ENCODE measurements around the gene TSHZ3. TPM values are rescaled to one million over a fixed set of nuclear protein-coding genes. Genes with fewer than 3 reads are reported as not detected.

The TSHZ3 gene
- total and polyA plus RNA-seq, 2 of the 13 experiments (the other 11 are each of a cell fraction or from before 2014, with no cell fraction given): not detected

- no peaks in the 10 kb centered on the region for H3K79me2 ChIP-seq (ENCODE audit: insufficient read depth, low read length)
- H3K36me3 ChIP-seq (replicated peaks in 1 of 2; ENCODE audit: control insufficient read depth in 1 of 2, insufficient read depth in 2 of 2, low read length in 2 of 2): no peaks in the 10 kb centered on the region
- no peaks in the 10 kb centered on the region for H3K9me3 ChIP-seq (ENCODE audit: low read length)
- BruUV-seq (replicated peaks): no TSS peak
- in situ Hi-C loops (cut with HindIII; ENCODE audit: extremely low pct_ligation_motif_present, low pct_unique_long_range_greater_than_20kb) (no loop called here), intact Hi-C loops (cut with micrococcal nuclease; ENCODE audit: unreplicated experiment) (no loop called here)
- H3K4me1 ChIP-seq (ENCODE audit: insufficient read depth, low read length): no peaks in the 10 kb centered on the region
- CTCF ChIA-PET (ENCODE audit: low intra/inter-chr PET ratio, low total read pairs): no interaction called here
- no peak overlapping the region for H3K4me2 ChIP-seq (ENCODE audit: low read depth, low read length)
- ATAC-seq (no peak), FAIRE-seq (no peak), DNase-seq (ENCODE audit: low spot score) (no peak)
- POLR2A ChIA-PET: no interaction called here
- 42% methylated on average over 6 of the region's 6 CpGs for WGBS (ENCODE audit: low lambda C conversion rate)
- H3K27me3 ChIP-seq (ENCODE audit: control insufficient read depth in 1 of 2, insufficient read depth in 2 of 2, low read length in 2 of 2): peaks cover 0 to 17% of the 10 kb centered on the region in 2 experiments; a peak in 2 of 5 replicates
- TF ChIP-seq, protein P1, sequence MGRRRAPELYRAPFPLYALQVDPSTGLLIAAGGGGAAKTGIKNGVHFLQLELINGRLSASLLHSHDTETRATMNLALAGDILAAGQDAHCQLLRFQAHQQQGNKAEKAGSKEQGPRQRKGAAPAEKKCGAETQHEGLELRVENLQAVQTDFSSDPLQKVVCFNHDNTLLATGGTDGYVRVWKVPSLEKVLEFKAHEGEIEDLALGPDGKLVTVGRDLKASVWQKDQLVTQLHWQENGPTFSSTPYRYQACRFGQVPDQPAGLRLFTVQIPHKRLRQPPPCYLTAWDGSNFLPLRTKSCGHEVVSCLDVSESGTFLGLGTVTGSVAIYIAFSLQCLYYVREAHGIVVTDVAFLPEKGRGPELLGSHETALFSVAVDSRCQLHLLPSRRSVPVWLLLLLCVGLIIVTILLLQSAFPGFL (CRISPR knock-in tag; IDR thresholded peaks at IDR 0.05): no peak
- no peak for TF ChIP-seq ZNF496 (CRISPR knock-in tag; IDR thresholded peaks at IDR 0.05; ENCODE audit: insufficient replicate concordance)
- no peak for TF ChIP-seq ZFP37 (CRISPR knock-in tag; IDR thresholded peaks at IDR 0.05; ENCODE audit: borderline replicate concordance)
- no peak for TF ChIP-seq GABPA (IDR thresholded peaks at IDR 0.05; ENCODE audit: low read depth, low read length)
- no peak for TF ChIP-seq GABPA (CRISPR knock-in tag; IDR thresholded peaks at IDR 0.05; ENCODE audit: low read depth)
- H3K9ac ChIP-seq (ENCODE audit: insufficient read depth, low read depth, low read length): no peak overlapping the region
- H3K27ac ChIP-seq (ENCODE audit: extremely low read length, insufficient read depth, low read length): no peak overlapping the region
- H4K20me1 ChIP-seq (ENCODE audit: insufficient read depth, low read length): no peaks in the 10 kb centered on the region
- H3K4me3 ChIP-seq (replicated peaks in 1 of 3; ENCODE audit: insufficient read depth in 1 of 3, low read depth in 2 of 3, low read length in 3 of 3): no peak overlapping the region
- no peak overlapping the region for H2AFZ ChIP-seq (ENCODE audit: low read length)
These were observed 32.1 kb downstream of the TSHZ3 start for GRCh38 chr19:31317093-31317492.

GRCh38 chr19:31316201-31316951 is 32.9 kb downstream of the TSHZ3 start:
- ChIA-PET CTCF (ENCODE audit: low intra/inter-chr PET ratio, low total read pairs) (no interaction called here), POLR2A (no interaction called here)
- Histone ChIP-seq H3K79me2 (ENCODE audit: insufficient read depth, low read length) (no peaks in the 10 kb centered on the region), H3K4me3 (replicated peaks in 1 of 3; ENCODE audit: insufficient read depth in 1 of 3, low read depth in 2 of 3, low read length in 3 of 3) (no peak overlapping the region), H4K20me1 (ENCODE audit: insufficient read depth, low read length) (no peaks in the 10 kb centered on the region), H3K27ac (ENCODE audit: extremely low read length, insufficient read depth, low read length) (no peak overlapping the region), H3K4me2 (ENCODE audit: low read depth, low read length) (no peak overlapping the region), H3K4me1 (ENCODE audit: insufficient read depth, low read length) (no peaks in the 10 kb centered on the region), H3K27me3 (ENCODE audit: control insufficient read depth in 1 of 2, insufficient read depth in 2 of 2, low read length in 2 of 2) (peaks cover 0 to 17% of the 10 kb centered on the region in 2 experiments; a peak in 2 of 5 replicates), H3K36me3 (replicated peaks in 1 of 2; ENCODE audit: control insufficient read depth in 1 of 2, insufficient read depth in 2 of 2, low read length in 2 of 2) (no peaks in the 10 kb centered on the region), H2AFZ (ENCODE audit: low read length) (no peak overlapping the region), H3K9me3 (ENCODE audit: low read length) (no peaks in the 10 kb centered on the region), H3K9ac (ENCODE audit: insufficient read depth, low read depth, low read length) (no peak overlapping the region)
- intact Hi-C loops (cut with micrococcal nuclease; ENCODE audit: unreplicated experiment) (no loop called here), in situ Hi-C loops (cut with HindIII; ENCODE audit: extremely low pct_ligation_motif_present, low pct_unique_long_range_greater_than_20kb) (no loop called here)
- 0 out of 2 replicates have a peak, but pooled peaks have one; percentile 5 for TF ChIP-seq ATF7 (IDR thresholded peaks at IDR 0.05)
- no peak for TF ChIP-seq ATF7 (CRISPR knock-in tag; IDR thresholded peaks at IDR 0.05)
- TF ChIP-seq, protein P2, sequence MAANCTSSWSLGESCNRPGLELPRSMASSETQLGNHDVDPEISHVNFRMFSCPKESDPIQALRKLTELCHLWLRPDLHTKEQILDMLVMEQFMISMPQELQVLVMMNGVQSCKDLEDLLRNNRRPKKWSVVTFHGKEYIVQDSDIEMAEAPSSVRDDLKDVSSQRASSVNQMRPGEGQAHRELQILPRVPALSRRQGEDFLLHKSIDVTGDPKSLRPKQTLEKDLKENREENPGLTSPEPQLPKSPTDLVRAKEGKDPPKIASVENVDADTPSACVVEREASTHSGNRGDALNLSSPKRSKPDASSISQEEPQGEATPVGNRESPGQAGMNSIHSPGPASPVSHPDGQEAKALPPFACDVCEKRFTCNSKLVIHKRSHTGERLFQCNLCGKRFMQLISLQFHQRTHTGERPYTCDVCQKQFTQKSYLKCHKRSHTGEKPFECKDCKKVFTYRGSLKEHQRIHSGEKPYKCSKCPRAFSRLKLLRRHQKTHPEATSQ (CRISPR knock-in tag; IDR thresholded peaks at IDR 0.05; ENCODE audit: borderline replicate concordance): no peak
- TF ChIP-seq CEBPB (IDR thresholded peaks at IDR 0.05; ENCODE audit: borderline replicate concordance, low read depth, low read length): 0 out of 2 replicates have a peak, but pooled peaks have one; percentile 36
- no TSS peak for BruUV-seq (replicated peaks)
- DNase-seq (ENCODE audit: low spot score): no peak
- no peak for FAIRE-seq
- 10% methylated on average over 12 of the region's 12 CpGs for WGBS (ENCODE audit: low lambda C conversion rate)
- no peak for ATAC-seq

Data from HepG2 (cell line).